HG03469 (cell line): ENCODE data around the gene PID1.
A peak's percentile ranks its signal among the peaks of the same experiment; 100 is the strongest.

Experiments
- ATAC-seq: cut with Tn5 transposase; IDR thresholded peaks from one replicate; pipeline ENCODE4 v1.9.1; 2021; ENCODE audit warnings: mild to moderate bottlenecking, moderate library complexity, moderate number of reproducible peaks; ENCODE audit not compliant: unreplicated experiment

PID1 gene, protein sequence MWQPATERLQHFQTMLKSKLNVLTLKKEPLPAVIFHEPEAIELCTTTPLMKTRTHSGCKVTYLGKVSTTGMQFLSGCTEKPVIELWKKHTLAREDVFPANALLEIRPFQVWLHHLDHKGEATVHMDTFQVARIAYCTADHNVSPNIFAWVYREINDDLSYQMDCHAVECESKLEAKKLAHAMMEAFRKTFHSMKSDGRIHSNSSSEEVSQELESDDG

DNA sequence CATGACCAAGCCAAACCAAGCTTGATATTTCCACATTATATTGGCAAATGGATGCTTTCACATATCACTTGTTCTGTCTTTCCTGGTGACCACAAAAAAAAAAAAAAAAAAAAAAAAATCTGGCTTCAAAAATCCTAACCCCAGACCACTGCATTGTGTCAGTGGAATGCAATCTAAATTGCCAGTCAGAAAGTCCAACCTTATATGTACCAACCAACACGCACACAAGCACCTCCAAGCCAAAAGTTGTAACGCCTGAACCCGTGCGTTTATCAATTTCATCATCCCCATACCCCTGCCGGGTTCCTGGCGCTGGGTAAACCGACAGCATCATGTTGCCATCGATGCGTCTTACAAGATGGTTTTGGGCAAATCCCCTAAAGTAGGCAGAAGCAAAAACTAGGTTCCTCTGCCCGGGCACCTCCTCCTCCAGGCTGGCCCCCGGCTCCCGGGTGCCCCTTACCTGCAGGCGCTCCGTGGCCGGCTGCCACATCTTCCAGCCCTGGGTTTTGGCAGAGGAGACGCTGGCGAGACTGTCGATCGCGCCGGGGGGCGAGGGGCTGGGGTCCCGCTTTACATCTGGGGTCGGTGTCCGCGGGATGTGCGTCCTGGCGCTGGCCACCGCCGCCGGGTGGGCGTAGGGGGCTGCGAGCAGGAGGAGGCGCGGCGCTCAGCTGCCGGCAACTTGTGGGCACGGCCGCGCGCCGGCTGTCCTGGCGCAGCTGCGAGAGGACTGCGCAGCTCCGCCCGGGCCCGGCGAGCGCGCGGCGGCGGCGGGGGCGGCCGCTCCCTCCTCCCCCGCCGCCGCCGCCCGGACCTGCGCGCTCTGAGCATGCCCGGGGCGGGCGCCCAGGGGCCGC is at the start of gene PID1:
TSS of gene PID1 (minus strand) at position 737 of the 860 bp plus-strand sequence. CDS start at position 493, 244 bp downstream.
- ATAC-seq, result no peak

DNA sequence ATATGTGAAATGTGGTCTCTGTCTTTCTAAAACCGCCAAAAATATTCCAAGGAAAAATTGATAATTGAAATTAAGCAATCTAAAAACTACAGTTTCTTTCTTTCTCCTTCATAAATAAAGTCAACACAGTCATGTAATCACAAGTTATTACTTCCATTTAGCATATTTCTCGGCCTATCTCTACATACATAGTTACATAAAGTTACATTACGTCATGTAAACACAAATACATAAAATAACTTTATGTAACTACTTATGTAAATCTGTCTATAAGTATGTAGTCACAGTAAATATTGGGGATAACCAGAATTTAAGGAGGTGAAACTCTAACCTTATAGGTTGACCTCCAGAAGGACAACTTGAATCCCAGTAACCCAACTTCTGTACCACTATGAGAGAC is 48.5 kb upstream of the PID1 start:
- ATAC-seq, result no peak

DNA sequence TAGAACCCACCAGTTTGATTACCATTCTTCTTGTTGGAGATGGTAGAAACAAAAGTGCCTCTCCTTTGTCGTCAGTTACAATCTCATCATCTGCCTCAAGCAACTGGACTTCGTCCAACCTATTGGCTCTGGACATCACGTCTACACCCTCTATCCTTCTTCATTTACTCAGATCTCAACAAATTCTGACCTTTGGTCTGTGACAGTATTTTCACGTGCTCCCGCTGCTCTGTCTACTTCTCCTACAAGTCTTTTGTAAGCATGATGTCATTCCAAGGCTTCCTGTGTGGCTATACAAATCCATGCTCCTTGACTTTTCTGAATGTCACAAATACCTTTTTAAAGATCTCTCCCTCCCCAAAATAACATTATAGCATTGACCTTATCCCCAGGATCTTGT is 43.0 kb upstream of the PID1 start:
- no peak for ATAC-seq

DNA sequence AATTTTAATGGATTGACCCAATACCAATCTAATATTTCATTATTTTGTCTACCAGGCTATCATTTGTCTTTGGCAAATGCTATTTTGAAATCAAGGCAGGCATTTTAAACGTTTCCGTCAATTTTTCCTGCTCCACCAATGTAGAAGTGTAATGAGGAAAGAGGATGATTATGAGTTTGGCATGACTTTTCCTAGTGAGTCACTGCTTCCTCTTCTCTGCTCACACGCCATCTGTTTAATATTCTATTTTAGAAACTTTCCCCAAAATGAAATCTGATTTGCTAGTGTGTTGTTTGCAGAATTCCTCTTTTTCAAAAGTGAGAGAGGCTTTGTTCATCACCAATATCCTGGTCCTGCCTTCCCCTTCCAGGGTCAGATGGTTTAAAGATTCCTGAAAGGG is 42.5 kb upstream of the PID1 start:
- ATAC-seq, result no peak

DNA sequence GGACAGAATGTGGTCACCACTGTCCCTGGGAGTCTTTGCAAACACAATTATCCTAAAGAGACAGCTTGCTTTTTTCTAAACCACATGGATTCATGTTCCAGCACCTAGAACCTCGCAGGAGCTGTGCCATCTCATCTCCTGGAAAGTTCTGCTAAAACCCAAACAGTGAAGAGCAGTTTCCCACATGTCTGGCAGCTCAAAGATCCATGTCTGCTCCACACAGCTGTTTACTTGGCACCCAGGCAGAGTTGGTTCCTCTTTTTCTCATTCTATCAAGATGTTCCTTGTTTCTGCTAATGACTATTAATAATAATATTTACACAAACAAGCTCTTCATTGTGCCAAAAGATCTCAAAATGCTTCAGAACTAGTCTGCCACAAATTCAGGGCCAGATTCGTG is 30.1 kb upstream of the PID1 start:
- no peak for ATAC-seq

DNA sequence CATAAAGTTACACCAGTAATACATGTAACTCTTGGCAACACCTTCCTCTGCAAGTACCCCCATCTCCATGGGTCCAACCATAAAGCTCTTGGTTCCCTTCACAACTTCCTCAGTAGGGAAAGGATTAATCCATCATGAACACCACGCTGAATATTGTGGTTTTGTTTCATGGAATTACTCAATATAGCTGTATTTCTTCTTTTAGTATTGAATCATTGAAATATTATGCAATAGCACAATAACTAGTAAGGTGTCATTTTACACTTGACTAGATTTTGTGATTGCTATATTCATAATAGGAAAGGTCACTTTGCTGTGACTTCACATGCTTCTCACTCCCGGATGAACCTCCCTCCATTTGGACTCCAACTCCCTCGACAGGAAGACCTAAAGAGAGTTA is 29.7 kb upstream of the PID1 start:
- ATAC-seq, result no peak

DNA sequence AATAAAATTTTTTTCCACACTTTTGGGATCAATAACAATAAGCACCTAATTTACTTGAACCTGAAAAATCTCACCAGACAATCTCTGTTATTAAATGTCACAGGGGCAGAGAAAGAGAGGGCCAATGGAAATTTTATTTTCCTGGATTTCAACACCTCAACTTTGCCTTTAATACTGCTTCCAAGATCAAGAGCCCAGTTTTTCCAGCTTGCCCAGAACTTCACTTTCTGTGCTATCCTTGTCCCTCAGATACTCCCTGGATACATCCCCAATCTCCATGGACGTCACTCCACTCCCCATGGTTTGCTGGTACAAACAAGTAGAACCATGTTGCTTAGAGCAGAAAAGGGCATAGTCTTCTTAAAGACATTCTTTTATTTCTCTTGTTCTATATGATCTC is 29.3 kb upstream of the PID1 start:
- no peak for ATAC-seq

DNA sequence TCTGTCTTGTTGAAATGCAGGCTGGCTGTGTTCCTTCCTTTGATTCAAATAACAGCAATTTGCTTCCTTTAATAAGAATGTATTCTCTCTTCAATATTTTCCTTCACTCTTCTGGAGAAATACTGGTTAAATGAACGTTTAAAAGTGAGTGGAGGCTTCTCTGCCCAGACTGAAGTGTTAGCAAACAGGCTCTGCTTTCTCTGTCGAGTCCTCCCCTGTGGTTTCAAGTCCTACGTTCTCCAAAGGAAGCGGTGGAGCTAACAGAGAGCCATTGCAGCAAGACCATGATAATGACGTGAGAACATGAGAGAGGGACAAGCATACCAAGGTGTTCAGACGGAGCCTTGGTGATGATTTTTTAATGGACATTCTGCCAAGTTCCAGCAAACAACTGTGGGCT is 26.2 kb upstream of the PID1 start:
- no peak for ATAC-seq

DNA sequence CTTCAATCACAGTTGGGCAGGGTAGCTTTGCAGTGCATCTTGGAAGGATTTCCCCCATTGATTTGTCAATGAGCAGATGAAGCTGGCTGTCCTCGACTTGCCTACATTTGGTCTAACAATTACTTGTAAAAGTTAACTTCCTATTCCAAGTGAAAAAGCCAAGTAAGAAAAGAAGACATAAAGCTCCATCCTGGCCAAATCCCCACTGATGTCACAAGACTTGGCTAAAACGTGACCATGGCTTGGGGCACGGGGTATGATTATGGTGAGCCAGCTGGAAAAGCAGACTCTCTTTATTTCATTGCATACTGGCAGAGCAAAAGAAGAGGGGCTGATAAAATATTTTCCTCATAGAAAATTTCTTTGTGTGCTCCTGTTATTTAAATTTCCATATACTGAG is 25.4 kb upstream of the PID1 start:
- no peak for ATAC-seq

DNA sequence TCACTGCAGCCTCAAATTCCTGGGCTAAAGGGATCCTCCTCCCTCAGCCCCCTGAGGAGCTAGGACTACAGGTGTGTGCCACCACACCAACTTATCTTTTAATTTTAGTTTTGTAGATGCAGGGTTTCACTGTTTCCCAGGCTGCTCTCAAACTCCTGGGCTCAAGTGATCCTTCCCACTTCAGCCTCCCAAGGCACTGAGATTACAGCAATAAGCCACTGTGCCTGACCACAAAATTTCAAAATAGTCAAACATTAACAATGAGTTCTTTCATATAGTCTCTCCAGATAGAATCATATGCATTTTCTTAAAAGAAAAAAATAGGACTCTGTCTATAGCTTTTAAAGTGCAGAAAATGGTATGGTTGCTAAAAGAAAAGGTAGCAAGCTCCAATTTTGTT is 24.9 kb upstream of the PID1 start:
- no peak for ATAC-seq

DNA sequence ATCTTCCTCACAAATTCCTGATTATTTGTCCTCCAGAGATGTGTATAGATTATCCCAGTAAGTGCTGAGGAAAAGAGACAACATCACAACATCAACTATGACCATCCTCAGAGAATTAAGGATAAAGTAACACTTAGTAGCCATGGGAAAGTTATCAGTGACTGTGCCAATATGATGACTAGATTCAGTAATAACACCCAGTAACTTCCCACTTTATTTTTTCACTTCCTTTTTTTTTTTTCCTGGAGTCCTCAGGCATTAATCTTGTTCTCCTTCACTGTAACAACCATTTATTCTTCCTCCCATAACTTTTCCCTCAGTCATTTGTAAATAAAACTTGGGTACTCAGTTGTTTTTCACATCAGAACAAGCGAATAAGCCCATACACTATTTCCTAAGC is 16.7 kb upstream of the PID1 start:
- no peak for ATAC-seq

DNA sequence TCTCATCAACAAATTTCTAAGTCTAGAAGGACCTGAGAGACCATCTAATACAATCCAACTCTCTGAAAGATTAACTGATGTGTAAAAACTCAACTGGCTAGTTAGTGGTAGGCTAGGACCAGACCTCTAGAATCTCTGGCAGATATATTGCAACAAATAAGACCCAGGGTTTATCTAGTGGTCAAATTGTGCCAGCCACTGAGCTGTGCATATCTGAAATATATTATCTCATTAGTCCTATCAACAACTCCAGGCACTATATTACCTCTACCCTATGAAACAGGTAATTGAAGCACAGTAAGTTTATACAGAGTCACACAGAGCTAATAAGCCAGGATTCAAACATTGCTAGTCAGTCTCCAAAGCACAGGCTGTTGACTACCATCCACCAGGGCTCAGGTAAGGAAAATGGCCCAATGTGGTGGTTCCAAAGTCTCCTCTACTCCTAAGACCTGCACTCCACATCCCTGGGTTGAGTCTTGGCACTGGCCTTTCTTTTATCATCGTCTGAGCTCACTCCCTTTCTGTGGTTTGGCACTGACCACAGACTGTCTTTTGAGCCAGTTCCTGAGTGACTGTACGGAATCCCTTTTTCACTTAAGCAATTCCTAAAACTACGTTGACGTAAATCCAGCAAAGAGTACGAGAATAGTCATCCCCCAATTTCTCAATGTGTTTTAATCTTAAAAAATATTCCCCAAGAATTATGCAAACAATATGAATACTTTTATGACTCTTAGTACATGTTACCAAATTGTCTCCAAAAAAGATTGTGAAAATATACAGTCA is 11.9 kb upstream of the PID1 start:
- no peak for ATAC-seq

DNA sequence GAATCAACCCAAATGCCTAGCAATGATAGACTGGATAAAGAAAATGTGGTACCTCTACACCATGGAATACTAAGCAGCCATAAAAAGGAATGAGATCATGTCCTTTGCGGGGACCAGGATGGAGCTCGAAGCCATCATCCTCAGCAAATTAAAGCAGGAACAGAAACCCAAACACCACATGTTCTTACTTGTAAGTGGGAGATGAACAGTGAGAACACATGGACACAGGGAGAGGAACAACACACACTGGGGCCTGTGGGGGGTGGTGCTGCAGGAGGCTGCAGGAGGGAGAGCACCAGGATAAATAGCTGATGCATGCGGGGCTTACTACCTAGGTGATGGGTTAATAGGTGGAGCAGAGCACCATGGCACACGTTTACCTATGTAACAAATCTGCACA is 8.4 kb upstream of the PID1 start:
- no peak for ATAC-seq

DNA sequence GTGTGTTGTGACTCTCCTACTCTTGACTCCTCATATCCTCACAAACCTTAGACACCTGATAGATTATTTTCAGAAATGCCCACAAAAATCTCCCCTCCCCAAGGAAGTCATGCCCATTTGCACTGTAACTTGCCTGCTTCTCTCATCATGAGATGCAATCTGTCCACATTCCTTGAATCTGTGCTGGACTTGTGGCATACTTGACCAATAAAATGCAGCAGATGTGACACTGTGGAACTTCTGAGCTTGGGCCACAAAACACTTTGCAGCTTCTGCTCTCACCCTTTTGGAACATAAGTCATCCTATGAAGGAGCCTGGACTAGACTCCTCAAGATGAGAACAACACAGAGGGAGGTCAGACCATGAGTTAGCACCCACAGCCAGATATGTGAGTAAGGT is 4.4 kb upstream of the PID1 start:
- ATAC-seq, result no peak

DNA sequence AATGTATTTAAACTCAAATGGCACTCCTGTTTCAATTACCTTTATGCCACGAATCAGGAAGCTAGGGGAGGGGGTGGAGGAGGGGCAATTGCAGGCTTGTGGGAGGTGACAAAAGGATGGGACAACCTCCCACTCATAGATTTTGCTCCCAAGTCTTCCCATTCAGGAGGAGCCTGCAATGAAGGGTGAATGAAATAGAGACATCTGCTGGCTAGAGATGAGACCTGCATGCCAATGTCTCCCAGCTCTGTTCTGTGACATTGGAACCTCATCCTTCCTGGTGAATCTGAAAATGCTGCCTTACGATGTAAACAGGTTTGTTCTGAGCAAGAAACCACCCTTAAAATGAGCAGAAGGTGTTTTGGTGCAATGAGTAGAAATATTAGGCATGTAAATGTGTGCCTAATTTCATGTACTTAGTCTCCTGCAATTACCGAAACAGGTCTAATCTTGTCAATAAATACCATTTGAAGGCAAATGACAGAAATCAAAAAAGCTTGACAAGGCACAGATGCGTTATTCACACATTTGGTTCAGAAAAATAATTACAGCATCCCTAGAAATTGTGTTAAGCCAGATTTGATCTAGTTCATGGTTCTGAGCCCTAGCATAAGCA is 2.7 kb upstream of the PID1 start:
- peak; percentile 67 for ATAC-seq

DNA sequence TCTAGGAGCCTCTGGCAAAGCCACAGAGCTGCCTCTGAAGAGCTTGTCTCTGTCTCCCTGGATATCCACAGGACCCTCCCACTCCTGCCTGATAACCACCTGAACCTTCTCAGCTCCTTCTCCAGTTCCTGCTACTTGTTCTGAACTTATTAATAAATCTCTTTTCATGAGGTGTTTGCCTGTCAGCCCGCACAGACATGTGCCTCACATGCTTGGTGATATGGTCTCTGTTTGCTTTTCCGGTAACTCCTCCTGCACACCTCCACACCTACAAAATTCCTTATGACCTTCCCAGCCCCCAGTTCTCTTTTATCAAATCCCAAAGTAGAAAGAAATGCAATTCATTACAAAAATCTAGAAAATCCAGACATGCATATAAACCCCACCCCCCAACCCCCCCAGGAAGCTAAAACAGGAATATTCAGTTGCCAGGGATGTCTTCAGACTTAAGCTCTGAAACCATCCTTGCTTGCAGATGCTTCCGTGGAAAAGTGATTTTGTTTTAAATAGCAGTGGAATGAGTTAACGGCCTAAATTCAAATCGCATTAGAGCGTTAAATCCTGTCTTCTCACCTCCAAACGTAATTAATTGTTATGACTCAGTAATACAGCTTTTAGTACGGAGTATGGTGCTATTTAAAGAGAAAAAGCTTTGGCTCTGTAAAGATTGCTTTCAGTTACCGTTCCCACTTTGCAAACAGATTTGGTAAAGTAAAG is 2.1 kb upstream of the PID1 start:
- no peak for ATAC-seq

DNA sequence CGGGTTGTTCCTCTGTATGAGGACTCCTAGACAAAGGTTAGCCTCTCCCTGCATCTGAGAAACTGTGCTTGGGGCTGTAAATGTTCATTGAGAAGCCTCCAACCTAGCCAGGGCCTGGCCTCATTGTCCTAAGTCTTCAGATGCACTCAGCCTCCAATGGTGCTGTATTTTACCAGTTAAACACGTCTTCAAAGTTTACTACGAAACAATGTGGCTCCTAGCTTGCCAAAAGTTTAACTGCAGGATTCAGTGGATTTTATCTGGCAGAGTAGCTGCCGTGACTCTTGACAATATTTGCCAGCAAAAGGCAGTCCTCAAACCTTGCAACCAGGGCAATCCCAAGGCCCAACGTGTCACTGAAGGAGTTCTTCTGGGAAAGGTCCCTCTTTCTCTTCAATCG is 1.1 kb downstream of the PID1 start:
- no peak for ATAC-seq

DNA sequence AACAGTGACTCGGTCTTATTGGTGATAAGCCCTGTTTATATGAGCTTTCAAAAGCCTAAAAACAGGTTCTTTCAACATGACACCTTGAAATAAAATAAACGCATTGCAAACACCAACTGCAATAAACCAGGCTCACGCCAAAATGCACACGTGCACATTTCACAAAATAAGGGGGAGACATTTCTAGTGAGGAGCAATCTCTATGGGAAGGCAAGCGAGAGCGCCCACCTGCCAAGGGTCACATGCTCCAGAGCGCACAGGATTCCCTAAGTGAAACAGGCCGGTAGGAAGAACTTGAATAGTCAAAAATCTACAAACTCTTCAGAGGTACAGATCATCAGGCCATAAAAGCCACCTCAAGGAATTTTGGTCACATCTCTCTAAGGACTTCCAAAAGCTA is 1.9 kb downstream of the PID1 start:
- no peak for ATAC-seq

DNA sequence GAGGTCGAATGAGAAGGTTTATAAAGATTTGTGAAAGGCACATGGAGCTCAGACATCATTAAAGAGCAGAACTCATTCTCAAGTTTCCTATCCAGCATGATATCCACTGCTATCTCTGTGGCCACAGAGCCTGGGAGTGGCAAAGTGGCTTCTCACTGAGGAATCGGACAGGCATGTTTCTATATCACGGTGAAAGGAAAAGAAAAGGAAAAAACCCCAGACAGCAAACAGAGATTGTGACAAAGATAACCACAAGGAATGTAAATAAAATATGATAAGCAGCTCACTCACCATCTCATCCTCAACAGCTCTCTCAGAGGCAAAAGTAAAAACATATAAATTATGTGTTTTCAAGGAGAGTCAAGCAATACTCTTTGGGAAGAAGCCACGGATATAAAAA is 2.5 kb downstream of the PID1 start:
- no peak for ATAC-seq

DNA sequence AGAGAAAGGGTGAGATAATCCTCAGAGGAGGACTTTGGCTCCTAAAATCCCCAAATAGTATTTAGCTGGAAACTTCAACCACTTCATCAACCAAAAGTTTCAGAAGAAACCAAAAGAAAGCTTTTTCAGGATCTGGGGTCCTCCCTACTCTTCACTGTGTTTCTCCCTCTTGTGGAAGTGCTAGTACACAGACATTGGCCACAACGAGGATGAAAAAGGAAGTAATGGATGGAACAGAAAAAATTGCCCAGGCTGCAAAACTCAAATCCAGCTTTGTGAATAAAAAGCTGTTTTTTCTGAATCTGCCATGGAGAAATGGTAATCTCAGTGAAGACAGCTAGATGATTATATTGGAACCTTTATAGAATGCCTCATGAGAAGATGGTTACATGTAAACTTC is 4.0 kb downstream of the PID1 start:
- no peak for ATAC-seq

DNA sequence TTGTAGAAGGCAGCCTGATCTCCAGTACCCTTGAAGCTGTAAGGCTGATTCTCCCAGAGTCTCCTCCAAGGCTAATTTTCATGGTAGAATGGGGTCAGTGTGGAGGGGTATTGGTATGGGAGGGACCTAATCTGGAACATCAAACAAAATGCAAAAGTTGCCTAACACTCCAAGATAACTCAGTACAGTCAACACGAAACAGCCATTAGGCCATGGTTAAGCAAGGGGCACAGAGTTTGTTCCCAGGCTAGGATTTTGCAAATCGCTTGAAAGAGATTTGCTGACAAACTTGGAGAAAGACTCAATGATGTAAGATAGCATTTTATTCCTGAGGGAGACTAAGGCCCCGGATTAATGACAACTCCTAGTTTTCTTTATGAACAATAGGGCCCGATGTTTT is 5.4 kb downstream of the PID1 start:
- no peak for ATAC-seq
